GM18951 (cell line): ENCODE measurements around the gene KHNYN.

Source experiments
- POLR2A ChIP-seq: IDR thresholded peaks from 4 replicates; pipeline ENCODE4 v1.6.1; 2011; ENCODE audit warnings: mild to moderate bottlenecking; ENCODE audit not compliant: insufficient read length, insufficient read depth; ENCODE audit errors: extremely low read depth
- in situ Hi-C: fragments of 300-500 bp; cut with MboI; formaldehyde crosslinking; loops from one replicate; pipeline ENCODE4 v1.12.0; 2022; ENCODE audit warnings: low sequenced_read_pairs, mixed read lengths, inconsistent platforms; ENCODE audit not compliant: unreplicated experiment

Gene KHNYN

GRCh38 chr14:24431569-24432258, 2.0 kb downstream of the KHNYN start:
- peak; percentile 23 for TF ChIP-seq POLR2A
- in situ Hi-C loops: loop anchor here (10.0 kb wide), 1 partner anchor 97 kb away; the partner anchor contains the start of genes ADCY4 and RIPK3

DNA sequence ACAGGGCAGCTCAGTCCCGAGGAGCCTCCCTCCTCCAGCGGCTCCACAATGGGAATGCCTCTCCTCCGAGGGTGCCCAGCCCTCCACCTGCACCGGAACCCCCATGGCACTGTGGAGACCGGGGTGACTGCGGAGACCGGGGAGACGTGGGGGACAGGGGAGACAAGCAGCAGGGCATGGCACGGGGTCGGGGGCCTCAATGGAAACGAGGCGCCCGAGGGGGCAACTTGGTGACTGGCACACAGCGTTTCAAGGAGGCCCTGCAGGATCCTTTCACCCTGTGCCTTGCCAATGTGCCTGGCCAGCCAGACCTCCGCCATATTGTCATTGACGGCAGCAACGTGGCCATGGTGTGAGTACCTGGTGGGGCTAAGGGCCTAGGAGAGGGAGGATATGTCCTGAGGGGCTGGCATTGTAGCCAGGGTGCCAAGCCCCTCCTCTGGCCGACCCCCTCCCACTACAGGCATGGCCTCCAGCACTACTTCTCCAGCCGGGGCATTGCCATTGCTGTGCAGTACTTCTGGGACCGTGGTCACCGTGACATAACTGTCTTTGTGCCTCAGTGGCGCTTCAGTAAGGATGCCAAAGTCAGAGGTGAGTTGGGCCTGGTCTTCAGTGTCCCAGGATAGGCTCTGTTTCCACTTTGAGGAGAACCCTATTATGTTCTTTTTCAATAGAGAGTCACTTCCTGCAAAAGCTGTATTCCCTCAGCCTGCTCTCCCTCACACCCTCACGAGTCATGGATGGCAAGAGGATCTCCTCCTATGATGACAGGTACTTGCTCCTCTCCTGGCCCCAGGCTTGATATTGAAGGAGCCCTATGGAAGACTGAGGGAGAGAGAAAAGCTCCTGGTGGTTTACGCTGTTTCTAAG, 2.7 kb downstream of the KHNYN start:
- in situ Hi-C loops: loop anchor here (10.0 kb wide), 1 partner anchor 98 kb away; the partner anchor contains the start of genes ADCY4 and RIPK3

DNA sequence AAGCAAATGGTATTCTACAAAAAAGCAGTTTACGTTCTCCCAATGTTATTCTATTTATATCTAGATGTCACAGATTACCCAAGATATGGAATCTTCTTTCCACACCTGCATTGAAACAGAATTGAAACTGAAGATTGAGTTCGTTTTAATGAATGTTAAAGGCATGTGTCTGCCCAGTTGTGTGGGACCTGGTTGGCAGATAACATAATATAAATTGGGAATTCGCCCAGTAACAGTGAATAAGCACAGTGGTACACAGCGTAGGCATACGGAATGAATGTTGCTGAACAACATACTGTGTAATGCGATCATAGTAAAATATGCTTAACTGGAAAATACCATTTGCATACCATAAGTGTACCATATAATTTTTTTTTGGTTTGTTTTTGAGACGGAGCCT, 4.3 kb downstream of the KHNYN start:
- in situ Hi-C loops: loop anchor here (10.0 kb wide), 1 partner anchor 99 kb away; the partner anchor contains the start of genes ADCY4 and RIPK3
- TF ChIP-seq POLR2A: no peak

More for the DNA sequence above, 2.7 kb downstream of the KHNYN start:
- TF ChIP-seq POLR2A: no peak

GRCh38 chr14:24434676-24435075, 4.9 kb downstream of the KHNYN start:
- no peak for TF ChIP-seq POLR2A
- in situ Hi-C loops: loop anchor here (10.0 kb wide), 1 partner anchor 100 kb away; the partner anchor contains the start of genes ADCY4 and RIPK3

- in situ Hi-C loops: loop anchor here (10.0 kb wide), 1 partner anchor 100 kb away; the partner anchor contains the start of genes ADCY4 and RIPK3
Measured at GRCh38 chr14:24435192-24435810, 5.5 kb downstream of the KHNYN start.

GRCh38 chr14:24435998-24436354, 6.2 kb downstream of the KHNYN start:
- in situ Hi-C loops: loop anchor here (10.0 kb wide), 1 partner anchor 101 kb away; the partner anchor contains the start of genes ADCY4 and RIPK3
- TF ChIP-seq POLR2A: no peak

More at GRCh38 chr14:24435192-24435810, 5.5 kb downstream of the KHNYN start:
- no peak for TF ChIP-seq POLR2A

GRCh38 chr14:24436355-24437019, 6.7 kb downstream of the KHNYN start:
- in situ Hi-C loops: loop anchor here (10.0 kb wide), 1 partner anchor 102 kb away; the partner anchor contains the start of genes ADCY4 and RIPK3
- no peak for TF ChIP-seq POLR2A

- in situ Hi-C loops: loop anchor here (10.0 kb wide), 1 partner anchor 102 kb away; the partner anchor contains the start of genes ADCY4 and RIPK3
Measured at GRCh38 chr14:24437020-24437735, 7.4 kb downstream of the KHNYN start.

GRCh38 chr14:24437736-24438067, 7.9 kb downstream of the KHNYN start:
- no peak for TF ChIP-seq POLR2A
- in situ Hi-C loops: loop anchor here (10.0 kb wide), 1 partner anchor 103 kb away; the partner anchor contains the start of genes ADCY4 and RIPK3

More at GRCh38 chr14:24437020-24437735, 7.4 kb downstream of the KHNYN start:
- TF ChIP-seq POLR2A: peak; percentile 1

DNA sequence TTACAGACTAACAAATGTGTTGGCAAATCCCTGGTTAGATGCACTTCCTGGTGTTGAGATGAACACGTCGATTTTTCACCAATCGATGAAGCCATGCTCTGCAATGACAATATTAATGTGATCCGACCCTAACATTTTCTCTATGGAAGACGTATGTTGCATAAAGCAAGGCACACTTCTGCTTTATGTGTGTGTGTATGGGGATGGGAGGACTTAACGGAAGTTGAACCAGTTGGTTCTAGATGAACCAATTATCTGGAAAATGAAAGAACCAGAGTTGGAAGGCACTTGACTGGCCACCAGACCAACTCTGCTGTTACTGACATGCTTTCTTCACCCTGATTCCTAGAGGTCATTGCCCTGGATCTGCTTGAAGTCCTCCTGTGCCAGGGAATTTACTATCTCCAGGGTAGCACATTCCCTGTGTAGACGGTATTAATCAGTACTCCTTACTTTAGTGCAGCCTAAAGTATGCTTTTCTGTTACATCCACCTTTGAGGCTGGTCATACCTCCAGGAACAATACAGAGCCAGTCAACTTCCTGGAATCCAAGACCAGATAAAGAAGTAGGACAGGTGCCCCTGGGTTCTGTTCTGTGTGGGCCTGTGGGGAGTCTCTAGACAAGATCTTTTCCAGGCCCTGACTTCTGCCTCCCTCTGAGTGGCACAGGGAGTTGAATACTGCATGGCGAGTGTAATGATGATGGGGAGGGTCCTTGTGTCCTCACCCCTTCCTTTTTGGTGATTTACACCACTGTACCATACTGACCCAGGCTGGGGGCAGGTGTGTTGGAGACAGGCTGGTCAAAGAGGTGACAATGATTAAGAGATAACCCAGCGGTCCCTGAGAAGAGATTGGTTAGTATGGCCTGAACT, 8.7 kb downstream of the KHNYN start:
- TF ChIP-seq POLR2A: no peak
- in situ Hi-C loops: loop anchor here (10.0 kb wide), 1 partner anchor 104 kb away; the partner anchor contains the start of genes ADCY4 and RIPK3

DNA sequence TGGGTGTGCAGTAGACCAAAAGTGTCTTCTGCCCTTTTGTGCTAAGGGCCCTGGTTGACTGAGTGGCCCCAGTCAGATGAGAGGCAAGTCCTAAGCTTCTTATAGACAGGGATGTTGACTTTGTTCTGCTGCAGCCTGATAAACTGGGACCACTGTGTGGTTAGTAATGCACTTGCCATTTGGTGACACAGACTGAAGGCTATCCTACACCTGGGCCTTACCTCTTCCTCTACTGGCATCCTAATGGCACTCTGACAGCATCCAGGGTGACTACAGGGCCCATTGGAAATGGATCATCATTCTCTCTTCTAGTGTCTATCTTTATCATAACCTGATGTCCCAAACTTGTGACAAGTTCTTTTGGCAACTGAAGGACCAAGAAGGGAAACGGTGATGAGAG, 9.5 kb downstream of the KHNYN start:
- TF ChIP-seq POLR2A: no peak
- in situ Hi-C loops: loop anchor here (10.0 kb wide), 1 partner anchor 104 kb away; the partner anchor contains the start of genes ADCY4 and RIPK3
